Thyroid gland (tissue), 4 donors: ENCODE results near the gene LARGE2.
A peak's percentile ranks its signal among the peaks of the same experiment; 100 is the strongest.

Experiments used
- POLR2A ChIP-seq, 2 donors: fragments of 450-650 bp; IDR thresholded peaks; one replicate each; pipeline ENCODE4 v1.6.1; 2017; ENCODE audit warnings: antibody characterized with exemption in 2 of 2, mild to moderate bottlenecking in 2 of 2, moderate library complexity in 1 of 2
- TF ChIP-seq, protein P1 (sequence below), 6 experiments: fragments of 200-600 bp in 3 of 6; fragments of 450-650 bp in 3 of 6; sonication (generic) in 3 of 6; IDR thresholded peaks; one replicate each; pipeline ENCODE4 v1.5.1; 2016 to 2019; ENCODE audit warnings: antibody characterized with exemption in 6 of 6, mild to moderate bottlenecking in 2 of 6, inconsistent platforms in 1 of 6, moderate library complexity in 1 of 6

DNA sequence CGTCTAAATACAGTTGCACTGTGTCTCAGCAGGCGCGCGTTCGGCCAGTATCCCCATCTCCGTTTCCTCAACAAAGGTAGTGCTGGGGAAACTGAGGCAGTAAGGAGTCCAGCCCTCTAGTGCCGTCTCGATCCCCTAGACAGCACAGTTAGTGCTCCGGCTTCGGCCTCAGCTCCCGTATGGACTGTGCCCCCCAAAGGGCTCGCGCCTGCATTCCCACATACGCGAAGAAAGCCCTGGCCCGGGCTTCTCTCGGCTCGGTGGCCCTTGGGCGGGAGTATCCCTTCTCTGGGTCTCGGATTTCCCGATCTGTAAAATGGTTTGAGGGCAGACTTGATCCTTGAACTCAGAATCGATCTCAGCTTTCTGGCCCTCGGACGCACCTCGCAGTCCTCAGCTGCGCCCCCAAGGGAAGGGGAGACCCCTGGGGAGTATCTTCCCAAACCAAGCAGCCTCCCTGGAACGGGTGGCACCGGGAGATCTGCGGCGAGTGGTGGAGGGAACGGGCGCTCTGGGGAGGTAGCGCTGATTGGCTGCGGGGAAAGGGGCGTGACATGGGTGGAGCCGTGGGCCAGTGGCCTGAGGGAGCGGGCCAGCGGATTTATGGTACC is 4.0 kb upstream of the LARGE2 start:
- TF ChIP-seq, protein P1, sequence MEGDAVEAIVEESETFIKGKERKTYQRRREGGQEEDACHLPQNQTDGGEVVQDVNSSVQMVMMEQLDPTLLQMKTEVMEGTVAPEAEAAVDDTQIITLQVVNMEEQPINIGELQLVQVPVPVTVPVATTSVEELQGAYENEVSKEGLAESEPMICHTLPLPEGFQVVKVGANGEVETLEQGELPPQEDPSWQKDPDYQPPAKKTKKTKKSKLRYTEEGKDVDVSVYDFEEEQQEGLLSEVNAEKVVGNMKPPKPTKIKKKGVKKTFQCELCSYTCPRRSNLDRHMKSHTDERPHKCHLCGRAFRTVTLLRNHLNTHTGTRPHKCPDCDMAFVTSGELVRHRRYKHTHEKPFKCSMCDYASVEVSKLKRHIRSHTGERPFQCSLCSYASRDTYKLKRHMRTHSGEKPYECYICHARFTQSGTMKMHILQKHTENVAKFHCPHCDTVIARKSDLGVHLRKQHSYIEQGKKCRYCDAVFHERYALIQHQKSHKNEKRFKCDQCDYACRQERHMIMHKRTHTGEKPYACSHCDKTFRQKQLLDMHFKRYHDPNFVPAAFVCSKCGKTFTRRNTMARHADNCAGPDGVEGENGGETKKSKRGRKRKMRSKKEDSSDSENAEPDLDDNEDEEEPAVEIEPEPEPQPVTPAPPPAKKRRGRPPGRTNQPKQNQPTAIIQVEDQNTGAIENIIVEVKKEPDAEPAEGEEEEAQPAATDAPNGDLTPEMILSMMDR (IDR thresholded peaks at IDR 0.05), result no peak
- TF ChIP-seq POLR2A (IDR thresholded peaks at IDR 0.05), result peak; percentile 4 to 67
